DND-41 (cell line): ENCODE results near the gene CTSH.

Experiments
- CTCF ChIP-seq: IDR thresholded peaks from 2 replicates; pipeline ENCODE4 v1.5.1; 2012; ENCODE audit warnings: borderline replicate concordance, low read length, moderate library complexity, mild to moderate bottlenecking; ENCODE audit not compliant: poor library complexity, severe bottlenecking; ENCODE audit errors: extremely low read depth
- EZH2 ChIP-seq: IDR thresholded peaks from 3 replicates; pipeline ENCODE4 v1.6.1; 2012; ENCODE audit warnings: borderline replicate concordance, low read depth, mild to moderate bottlenecking, moderate library complexity, low read length, inconsistent platforms; ENCODE audit not compliant: severe bottlenecking

- TF ChIP-seq CTCF (no peak), EZH2 (no peak)
Observed at GRCh38 chr15:78921517-78921916, 23.3 kb downstream of the CTSH start.
